GM18868 (cell line): ENCODE results near the gene LIN7B.

Experiments
- ATAC-seq: cut with Tn5 transposase; IDR thresholded peaks from one replicate; pipeline ENCODE4 v1.9.1; 2021; ENCODE audit warnings: mild to moderate bottlenecking, moderate library complexity; ENCODE audit not compliant: unreplicated experiment

The LIN7B gene

GRCh38 chr19:49094505-49095482 is 19.4 kb upstream of the LIN7B start:
- ATAC-seq: no peak

DNA sequence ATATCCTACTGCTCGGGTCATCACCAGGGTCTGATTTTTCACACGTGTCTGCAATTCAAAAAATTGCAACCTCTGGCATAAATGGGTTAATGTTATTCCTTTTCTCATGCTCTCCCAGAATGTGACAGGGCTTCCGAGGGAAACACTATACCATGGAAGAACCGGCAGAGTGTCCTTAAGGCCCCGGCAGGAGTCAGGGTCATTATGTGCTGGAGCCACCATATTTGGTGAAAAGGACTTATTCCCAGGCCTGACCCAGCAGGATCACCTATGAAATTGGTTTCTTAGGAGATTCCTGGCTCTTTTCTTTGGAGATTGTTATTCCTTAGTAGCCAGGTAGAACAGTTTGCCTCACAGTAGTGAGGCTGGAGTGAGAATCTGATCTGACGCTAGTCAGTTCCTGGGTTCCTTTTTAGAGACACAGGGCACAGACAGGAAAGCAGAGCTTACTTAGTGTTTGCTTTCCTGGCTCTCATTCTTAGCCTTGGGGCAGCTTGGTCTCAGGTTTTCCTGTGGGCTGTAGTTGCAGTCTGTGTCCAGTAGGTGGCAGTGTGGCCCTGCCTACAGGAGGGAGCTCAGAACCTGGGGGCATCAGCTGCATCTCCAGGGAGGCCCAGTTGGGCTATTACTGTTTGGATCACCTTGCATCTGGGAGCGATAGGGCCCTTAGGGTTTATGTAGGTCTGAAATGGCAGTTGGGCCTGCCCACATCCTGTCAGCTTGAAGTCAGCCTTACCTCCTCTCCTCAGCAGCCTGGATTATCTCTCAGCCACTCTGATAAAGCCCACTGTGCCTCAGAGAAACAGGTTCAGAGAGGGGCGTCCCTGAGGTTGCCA is 16.5 kb upstream of the LIN7B start:
- no peak for ATAC-seq

DNA sequence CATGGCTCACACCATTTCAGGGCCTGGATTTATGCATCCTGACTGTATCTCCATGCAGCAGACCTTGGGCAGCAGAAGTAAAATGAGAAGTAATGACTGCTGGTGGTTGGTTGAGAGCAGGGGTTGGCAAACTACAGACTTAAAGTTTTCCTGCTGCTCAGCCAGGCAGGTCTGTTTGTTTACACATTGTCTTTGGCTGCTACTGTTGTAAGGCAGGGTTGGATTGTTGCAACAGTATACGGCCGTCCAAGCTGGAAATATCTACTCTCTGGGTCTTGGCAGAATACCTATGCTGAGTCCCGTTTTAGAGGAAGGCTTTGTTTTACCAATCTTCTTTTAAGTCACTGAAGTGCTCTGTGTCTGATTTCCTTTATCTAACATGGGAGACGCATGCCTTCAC is 15.4 kb upstream of the LIN7B start:
- ATAC-seq: no peak

GRCh38 chr19:49101160-49101559 is 13.0 kb upstream of the LIN7B start:
- no peak for ATAC-seq

DNA sequence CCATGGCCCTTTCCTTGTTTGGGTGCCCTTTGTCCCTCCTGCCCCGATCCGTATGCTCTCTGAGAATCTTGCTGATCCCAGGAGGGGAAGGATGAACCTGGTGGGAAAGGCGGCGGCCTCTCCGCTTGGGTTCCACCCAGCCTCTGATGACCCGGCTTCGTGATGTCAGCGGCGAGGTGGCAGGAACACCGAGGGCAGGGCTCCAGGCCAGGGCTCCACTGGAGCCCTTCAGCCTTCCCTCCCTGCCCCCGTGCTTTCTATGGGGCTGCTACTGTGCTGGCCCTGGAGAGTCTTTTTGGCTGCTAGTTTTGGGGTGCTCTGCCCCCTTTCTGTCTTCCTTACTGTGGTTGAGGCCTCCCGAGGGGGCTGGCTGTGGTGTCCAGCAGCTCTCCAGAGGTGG is 11.9 kb upstream of the LIN7B start:
- ATAC-seq: no peak

GRCh38 chr19:49103331-49104085 is 10.7 kb upstream of the LIN7B start:
- no peak for ATAC-seq

- ATAC-seq: no peak
These were observed 9.8 kb upstream of the LIN7B start for GRCh38 chr19:49104229-49104864.

- no peak for ATAC-seq
These were observed 7.5 kb upstream of the LIN7B start for GRCh38 chr19:49106648-49107135.

DNA sequence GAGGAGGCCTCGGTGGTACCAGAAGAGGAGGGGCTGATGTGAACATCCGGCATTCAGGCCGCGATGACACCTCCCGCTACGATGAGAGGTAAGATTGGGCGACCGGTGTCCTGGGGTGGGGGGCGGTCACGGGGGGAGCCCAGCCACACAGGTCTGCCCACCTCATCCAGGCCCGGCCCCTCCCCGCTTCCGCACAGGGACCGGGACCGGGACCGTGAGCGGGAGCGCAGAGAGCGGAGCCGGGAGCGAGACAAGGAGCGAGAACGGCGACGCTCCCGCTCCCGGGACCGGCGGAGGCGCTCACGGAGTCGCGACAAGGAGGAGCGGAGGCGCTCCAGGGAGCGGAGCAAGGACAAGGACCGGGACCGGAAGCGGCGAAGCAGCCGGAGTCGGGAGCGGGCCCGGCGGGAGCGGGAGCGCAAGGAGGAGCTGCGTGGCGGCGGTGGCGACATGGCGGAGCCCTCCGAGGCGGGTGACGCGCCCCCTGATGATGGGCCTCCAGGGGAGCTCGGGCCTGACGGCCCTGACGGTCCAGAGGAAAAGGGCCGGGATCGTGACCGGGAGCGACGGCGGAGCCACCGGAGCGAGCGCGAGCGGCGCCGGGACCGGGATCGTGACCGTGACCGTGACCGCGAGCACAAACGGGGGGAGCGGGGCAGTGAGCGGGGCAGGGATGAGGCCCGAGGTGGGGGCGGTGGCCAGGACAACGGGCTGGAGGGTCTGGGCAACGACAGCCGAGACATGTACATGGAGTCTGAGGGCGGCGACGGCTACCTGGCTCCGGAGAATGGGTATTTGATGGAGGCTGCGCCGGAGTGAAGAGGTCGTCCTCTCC is 6.3 kb upstream of the LIN7B start:
- ATAC-seq: no peak

DNA sequence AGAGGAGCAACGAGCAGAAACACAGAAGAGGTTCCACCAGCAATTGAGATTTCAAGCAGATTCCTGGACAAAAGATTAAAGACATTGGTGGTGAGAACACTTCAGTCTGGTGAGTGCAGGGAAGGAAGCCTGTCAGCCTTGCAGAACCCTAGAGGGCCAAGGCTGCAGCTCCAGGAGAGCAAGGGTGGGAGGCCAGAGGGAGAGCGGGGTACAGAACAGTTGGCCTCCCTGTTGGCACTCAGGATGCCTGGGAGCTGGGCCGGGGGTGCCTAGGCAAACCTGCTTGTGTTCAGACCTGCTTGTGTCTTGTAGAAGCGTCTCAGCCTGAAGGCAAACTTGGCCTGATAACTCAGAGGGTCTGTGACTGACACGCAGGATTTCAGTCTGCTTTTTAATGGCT is 5.1 kb upstream of the LIN7B start:
- ATAC-seq: no peak

DNA sequence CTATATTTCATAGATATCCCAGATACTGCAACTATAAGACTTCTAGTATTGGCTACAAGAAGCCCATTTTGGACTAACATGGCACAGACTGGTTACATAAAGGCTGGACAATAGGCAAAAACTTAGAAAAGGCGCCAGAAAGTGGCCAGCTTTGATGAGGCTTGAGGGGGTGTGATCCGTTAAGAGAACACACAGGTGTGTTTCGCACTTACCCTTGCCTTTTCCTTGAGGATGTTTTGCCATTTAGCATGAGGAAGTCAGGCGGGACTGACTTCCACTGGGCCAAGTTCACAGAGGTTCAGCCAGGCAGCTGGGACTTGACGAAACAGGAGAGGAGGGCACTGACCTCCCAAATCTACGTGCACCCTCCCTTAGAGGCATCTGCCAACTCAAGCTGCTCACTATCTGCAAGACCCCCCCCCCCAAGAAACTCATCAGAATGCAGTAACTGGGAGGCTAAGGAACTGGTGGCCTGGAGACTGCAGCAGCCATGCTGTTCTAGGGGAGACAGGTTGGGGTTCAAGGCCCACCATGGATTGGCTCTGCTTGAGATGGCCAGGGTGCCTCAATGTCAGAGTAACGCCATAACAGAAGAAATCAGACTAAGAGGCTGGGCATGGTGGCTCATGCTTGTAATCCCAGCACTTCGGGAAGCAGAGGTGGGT is 4.5 kb upstream of the LIN7B start:
- no peak for ATAC-seq

DNA sequence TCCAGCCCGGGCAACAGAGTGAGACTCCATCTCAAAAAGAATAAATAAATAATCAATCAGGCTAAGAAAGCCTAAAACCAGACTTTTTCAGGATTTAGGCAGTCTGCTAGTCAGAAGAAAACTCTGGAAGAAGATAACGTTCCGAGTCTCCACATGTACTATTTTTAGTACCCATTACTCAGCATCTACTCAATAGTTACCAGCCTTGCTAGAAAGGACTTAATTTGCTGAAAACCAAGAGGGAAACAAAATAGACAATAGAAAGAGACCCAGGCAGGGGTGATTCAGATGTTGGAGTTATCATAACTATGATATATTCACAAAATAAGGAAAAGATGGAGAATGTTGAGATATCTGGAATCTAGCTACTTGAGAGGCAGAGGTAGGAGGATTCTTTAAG is 3.6 kb upstream of the LIN7B start:
- ATAC-seq: no peak

DNA sequence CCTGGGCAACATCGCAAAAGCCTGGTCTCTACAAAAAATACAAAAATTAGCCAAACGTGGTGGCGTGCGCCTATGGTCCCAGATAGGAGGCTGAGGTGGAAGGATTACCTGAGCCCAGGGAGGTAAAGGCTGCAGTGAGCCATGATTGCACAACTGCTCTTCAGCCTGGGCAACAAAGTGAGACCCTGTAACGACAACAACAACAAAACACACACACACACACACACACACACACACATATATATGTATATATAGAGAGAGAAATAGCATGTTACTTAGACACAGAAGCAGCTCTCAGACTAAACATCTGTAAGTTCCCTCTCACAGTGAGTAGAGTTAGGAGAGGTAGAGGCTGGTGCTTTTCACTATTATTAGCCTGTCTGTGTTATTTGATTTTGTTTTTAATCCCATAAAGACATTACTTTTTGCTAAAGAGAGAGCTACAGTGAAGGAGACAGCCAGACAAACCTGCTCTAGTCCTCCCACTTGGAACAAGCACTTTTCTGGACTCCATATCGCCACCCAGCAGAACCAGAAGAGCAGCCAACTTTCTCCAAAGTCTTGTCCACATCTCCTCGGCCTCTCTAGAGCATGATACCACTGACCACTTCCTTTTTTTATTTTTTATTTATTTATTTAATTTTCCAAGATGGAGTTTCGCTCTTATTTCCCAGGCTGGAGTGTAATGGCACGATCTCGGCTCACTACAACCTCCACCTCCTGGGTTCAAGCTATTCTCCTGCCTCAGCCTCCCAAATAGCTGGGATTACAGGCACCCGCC is 2.8 kb upstream of the LIN7B start:
- ATAC-seq: no peak

DNA sequence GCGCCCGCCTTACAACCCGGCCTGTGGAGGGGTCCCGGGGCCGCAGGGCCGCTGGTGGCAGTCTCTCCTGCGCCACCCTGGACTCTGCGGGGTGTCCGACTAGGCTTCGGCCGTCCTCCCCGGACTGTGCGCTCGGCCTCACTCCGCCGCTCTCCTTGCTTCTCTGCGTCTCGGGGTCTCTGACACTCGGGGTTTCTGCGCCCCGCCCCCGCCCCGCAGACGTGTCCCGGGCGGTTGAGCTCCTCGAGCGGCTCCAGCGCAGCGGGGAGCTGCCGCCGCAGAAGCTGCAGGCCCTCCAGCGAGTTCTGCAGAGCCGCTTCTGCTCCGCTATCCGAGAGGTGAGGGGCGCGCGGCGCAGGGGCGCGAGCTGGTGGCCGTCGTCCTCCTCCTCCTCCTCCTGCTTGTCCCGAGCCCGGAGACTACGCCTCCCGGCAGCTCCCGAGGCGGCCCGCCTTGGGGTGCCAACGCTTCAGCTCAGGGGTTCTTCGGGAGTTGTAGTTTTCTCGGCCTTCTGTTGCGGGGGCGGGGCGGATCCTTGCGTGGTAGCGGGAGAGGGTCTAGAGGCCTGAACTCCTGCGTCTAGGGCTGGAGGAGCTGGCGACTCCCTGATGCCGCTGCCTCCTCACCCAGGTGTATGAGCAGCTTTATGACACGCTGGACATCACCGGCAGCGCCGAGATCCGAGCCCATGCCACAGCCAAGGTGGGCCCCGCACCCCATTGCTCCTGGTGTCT is 627 bp downstream of the LIN7B start:
- no peak for ATAC-seq

DNA sequence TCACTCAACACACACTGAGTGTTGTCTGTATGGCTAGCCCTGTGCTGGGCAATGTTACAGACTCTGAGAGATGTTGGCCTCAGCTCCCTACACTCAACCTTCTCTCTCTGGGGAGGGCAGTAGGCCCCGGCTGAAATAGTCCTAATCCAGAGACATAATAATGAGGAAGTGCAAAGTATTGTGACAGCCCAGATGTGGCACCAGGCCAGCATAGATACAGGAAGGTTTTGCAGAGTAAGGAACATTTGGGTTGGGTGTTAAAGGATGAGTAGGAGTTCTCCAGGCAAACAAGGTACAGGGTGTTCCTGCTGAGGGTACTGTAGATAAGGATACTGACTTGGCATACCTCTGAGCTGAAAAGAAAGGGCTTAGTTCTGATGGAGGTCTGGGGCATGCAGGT is 2.4 kb downstream of the LIN7B start:
- no peak for ATAC-seq

GRCh38 chr19:49117677-49118564 is 3.8 kb downstream of the LIN7B start:
- ATAC-seq: no peak
